Nephron (organoid): Measurements from ENCODE around the gene UBE3D.
"Not testable (repeated sequence)": the region's sequence is repeated elsewhere in the genome, so short reads cannot be mapped to it uniquely, and the experiment has no call there.

Experiments
- H3K27ac Mint-ChIP-seq, 3 experiments: 2 replicates each; pipeline ENCODE4 v1.8.0; 2020; ENCODE audit warnings: mixed read lengths in 3 of 3, mild to moderate bottlenecking in 2 of 3, moderate library complexity in 1 of 3
- H3K27me3 Mint-ChIP-seq: 2 replicates; pipeline ENCODE4 v1.8.0; 2021; ENCODE audit warnings: low read depth, mild to moderate bottlenecking, moderate library complexity, mixed read lengths
- H3K36me3 Mint-ChIP-seq: 2 replicates; pipeline ENCODE4 v1.8.0; 2020; ENCODE audit warnings: low read depth, mixed read lengths
- H3K4me1 Mint-ChIP-seq: 2 replicates; pipeline ENCODE4 v1.8.0; 2020; ENCODE audit warnings: mixed read lengths
- H3K4me3 Mint-ChIP-seq, 3 experiments: 2 replicates each; pipeline ENCODE4 v1.8.0; 2020; ENCODE audit warnings: mild to moderate bottlenecking in 3 of 3, mixed read lengths in 3 of 3, moderate library complexity in 2 of 3
- H3K9me3 Mint-ChIP-seq: 2 replicates; pipeline ENCODE4 v1.8.0; 2020; ENCODE audit warnings: mixed read lengths
- TF ChIP-seq, protein P1 (sequence below), 3 experiments: fragments of 200-600 bp; sonication (generic); IDR thresholded peaks; one replicate each; pipeline ENCODE4 v1.5.0; 2021; ENCODE audit warnings: antibody characterized with exemption in 3 of 3; ENCODE audit not compliant: unreplicated experiment in 3 of 3

UBE3D gene

DNA sequence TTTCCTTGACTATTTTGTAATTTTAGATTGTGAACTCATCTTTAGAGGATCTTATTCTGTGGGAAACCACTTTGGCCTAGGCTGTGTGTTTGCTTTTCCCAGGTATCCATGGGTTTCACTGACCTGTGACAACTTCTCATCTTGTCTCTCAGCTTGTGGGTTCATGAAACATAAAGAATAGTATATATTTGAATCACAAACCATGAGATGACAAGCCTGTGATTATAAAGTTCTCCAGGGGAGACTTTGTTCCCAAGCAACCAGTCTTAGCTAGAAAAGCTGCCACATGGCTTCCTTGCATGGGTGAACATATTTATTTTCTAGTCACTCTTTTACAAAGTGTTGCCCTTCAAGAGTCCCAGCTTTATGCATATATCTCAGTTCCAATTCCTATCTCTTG, 201.9 kb downstream of the UBE3D start:
- no peak overlapping the region for H3K4me3 Mint-ChIP-seq
- no peaks in the 10 kb centered on the region for H3K4me1 Mint-ChIP-seq
- H3K36me3 Mint-ChIP-seq, result no peaks in the 10 kb centered on the region
- peaks cover 3% of the 10 kb centered on the region for H3K9me3 Mint-ChIP-seq
- no peak overlapping the region for H3K27ac Mint-ChIP-seq
- TF ChIP-seq, protein P1, sequence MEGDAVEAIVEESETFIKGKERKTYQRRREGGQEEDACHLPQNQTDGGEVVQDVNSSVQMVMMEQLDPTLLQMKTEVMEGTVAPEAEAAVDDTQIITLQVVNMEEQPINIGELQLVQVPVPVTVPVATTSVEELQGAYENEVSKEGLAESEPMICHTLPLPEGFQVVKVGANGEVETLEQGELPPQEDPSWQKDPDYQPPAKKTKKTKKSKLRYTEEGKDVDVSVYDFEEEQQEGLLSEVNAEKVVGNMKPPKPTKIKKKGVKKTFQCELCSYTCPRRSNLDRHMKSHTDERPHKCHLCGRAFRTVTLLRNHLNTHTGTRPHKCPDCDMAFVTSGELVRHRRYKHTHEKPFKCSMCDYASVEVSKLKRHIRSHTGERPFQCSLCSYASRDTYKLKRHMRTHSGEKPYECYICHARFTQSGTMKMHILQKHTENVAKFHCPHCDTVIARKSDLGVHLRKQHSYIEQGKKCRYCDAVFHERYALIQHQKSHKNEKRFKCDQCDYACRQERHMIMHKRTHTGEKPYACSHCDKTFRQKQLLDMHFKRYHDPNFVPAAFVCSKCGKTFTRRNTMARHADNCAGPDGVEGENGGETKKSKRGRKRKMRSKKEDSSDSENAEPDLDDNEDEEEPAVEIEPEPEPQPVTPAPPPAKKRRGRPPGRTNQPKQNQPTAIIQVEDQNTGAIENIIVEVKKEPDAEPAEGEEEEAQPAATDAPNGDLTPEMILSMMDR (IDR thresholded peaks at IDR 0.05; ENCODE audit: unreplicated experiment in 3 of 3), result no peak
- no peaks in the 10 kb centered on the region for H3K27me3 Mint-ChIP-seq

- no peak overlapping the region for H3K4me3 Mint-ChIP-seq
- no peaks in the 10 kb centered on the region for H3K4me1 Mint-ChIP-seq
- peaks cover 3% of the 10 kb centered on the region for H3K9me3 Mint-ChIP-seq
- no peaks in the 10 kb centered on the region for H3K36me3 Mint-ChIP-seq
- TF ChIP-seq, protein P1 (IDR thresholded peaks at IDR 0.05; ENCODE audit: unreplicated experiment in 3 of 3), result no peak
- no peak overlapping the region for H3K27ac Mint-ChIP-seq
- no peaks in the 10 kb centered on the region for H3K27me3 Mint-ChIP-seq
Measured at GRCh38 chr6:82862543-82862942, 203.1 kb downstream of the UBE3D start.

GRCh38 chr6:82861121-82861520, 204.5 kb downstream of the UBE3D start:
- Mint-ChIP-seq H3K9me3 (peaks cover 3% of the 10 kb centered on the region), H3K4me3 (no peak overlapping the region), H3K27ac (no peak overlapping the region), H3K36me3 (no peaks in the 10 kb centered on the region), H3K4me1 (no peaks in the 10 kb centered on the region), H3K27me3 (no peaks in the 10 kb centered on the region)
- TF ChIP-seq, protein P1 (IDR thresholded peaks at IDR 0.05; ENCODE audit: unreplicated experiment in 3 of 3), result no peak

GRCh38 chr6:82856077-82856476, 209.6 kb downstream of the UBE3D start:
- not testable (repeated sequence) for H3K27me3 Mint-ChIP-seq, H3K27ac Mint-ChIP-seq, H3K36me3 Mint-ChIP-seq, H3K4me1 Mint-ChIP-seq, H3K4me3 Mint-ChIP-seq
- peaks cover 29% of the 10 kb centered on the region for H3K9me3 Mint-ChIP-seq

DNA sequence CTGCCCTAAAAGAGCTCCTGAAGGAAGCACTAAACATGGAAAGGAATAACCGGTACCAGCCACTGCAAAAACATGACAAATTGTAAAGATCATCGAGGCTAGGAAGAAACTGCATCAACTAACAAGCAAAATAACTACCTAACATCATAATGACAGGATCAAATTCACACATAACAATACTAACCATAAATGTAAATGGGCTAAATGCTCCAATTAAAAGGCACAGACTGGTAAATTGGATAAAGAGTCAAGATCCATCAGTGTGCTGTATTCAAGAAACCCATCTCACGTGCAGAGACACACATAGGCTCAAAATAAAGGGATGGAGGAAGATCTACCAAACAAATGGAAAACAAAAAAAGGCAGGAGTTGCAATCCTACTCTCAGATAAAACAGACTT, 212.7 kb downstream of the UBE3D start:
- not testable (repeated sequence) for H3K27ac Mint-ChIP-seq, H3K4me1 Mint-ChIP-seq, H3K36me3 Mint-ChIP-seq

DNA sequence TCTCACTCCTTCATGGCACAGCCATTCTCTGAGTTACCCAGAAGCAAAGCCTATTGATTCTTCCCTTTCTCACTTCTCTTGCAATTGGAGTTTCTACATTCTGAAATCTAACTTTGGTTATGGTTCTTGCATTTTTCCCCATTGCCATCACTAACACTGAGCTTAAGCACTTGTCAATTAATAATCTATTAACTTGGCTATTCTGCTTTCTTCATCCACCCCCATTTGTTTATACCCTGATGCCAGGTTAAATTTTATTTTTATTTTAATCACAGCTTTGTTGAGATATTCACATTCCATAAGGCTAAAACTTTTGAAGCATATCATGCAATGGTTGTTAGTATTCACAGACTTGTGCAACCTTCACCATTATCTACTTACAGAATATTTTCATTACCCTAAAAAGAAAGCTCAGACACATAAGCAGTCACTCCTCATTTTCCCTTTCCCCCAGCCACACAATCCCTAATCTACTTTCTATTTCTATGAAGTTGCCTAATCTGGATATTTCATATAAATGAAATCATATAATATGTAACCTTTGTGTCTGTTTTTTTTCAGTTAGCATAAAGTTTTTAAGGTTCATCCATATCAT, 222.3 kb downstream of the UBE3D start:
- Mint-ChIP-seq H3K4me1 (no peaks in the 10 kb centered on the region), H3K9me3 (no peaks in the 10 kb centered on the region), H3K27me3 (no peaks in the 10 kb centered on the region), H3K4me3 (no peak overlapping the region), H3K27ac (peak overlapping the region; percentile 57 to 69 (median 64)), H3K36me3 (no peaks in the 10 kb centered on the region)
- TF ChIP-seq, protein P1 (IDR thresholded peaks at IDR 0.05; ENCODE audit: unreplicated experiment in 3 of 3), result no peak

More for the DNA sequence above, 212.7 kb downstream of the UBE3D start:
- not testable (repeated sequence) for H3K27me3 Mint-ChIP-seq, H3K4me3 Mint-ChIP-seq
- H3K9me3 Mint-ChIP-seq, result peaks cover 43% of the 10 kb centered on the region

GRCh38 chr6:82842721-82843120, 222.9 kb downstream of the UBE3D start:
- TF ChIP-seq, protein P1 (IDR thresholded peaks at IDR 0.05; ENCODE audit: unreplicated experiment in 3 of 3), result no peak
- H3K27me3 Mint-ChIP-seq, result no peaks in the 10 kb centered on the region
- H3K4me1 Mint-ChIP-seq, result no peaks in the 10 kb centered on the region
- no peaks in the 10 kb centered on the region for H3K36me3 Mint-ChIP-seq
- no peaks in the 10 kb centered on the region for H3K9me3 Mint-ChIP-seq
- H3K4me3 Mint-ChIP-seq, result no peak overlapping the region
- peak overlapping the region in 2 of 3 experiments; percentile 64 to 69 for H3K27ac Mint-ChIP-seq
